ENCODE data around the gene PTPRN2. TPM values are rescaled to one million over a fixed set of nuclear protein-coding genes. Genes with fewer than 3 reads are reported as not detected.

PTPRN2 gene
- total and polyA plus RNA-seq, 2 of the 8 experiments (the other 6 are each of a cell fraction or from before 2014, with no cell fraction given), result 2.6 to 4.5 TPM

- no peak for TF ChIP-seq SAP30 (IDR thresholded peaks at IDR 0.05; ENCODE audit: insufficient read depth, insufficient replicate concordance, low read length)
- no peak for TF ChIP-seq SIX5 (IDR thresholded peaks at IDR 0.05; ENCODE audit: low read depth, low read length)
- no peak for TF ChIP-seq POLR2AphosphoS5 (IDR thresholded peaks at IDR 0.05; ENCODE audit: low read depth, low read length)
Observed at GRCh38 chr7:157801971-157802675, 785.5 kb downstream of the PTPRN2 start (continued).

All from H1 (cell line).